HPDE6-E6E7 (cell line): ENCODE results near the gene CDH4.

ENCODE experiments used
- DNase-seq: peaks from one replicate; pipeline ENCODE4 v3.0.0; 2011; ENCODE audit warnings: missing footprints; ENCODE audit errors: extremely low spot score

Gene CDH4

DNA sequence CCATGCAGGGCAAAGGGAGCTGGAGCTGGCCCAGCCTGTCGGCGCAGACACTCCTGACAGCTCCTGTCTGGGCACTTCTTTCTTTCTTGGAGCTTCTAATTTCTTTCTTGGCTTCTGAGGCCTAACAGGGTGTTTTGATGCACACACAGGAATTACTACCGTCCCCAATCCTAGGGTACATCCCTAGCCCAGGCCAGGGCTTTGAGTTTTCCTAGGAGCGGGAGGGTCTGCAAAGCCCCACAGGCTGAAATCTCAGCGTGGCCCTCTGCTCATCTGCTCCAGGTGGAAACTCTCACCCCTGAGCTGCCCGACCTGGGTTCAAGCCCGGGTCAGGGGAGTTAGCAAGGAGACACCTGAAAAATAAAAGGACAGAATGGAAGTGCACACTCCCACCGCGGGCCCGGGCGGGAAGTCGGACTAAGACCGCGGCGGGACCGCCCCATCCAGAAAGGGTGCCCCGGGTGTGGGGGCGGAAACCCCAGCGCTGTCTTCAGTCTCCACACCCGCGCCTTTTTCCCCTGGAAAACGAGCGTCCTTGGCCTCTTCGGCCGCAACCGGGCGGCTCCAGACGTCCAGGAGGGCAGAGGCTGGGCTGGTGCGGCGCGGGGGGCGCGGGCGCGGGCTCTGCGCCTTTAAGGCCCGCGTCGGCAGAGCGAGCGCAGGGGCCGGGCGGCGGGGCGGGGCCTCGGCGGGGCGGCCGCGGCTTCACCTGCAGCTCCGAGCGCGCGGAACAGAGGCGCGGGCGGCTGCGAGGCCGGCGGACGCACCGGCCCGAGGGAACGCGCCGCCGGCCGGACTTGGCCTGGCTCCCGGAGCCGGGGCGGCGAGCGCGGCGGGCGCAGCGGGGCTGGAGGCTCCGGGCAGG, at the start of gene CDH4:
CDH4 (plus strand) TSS at position 733 of the 865 bp plus-strand sequence.
- peak; percentile 63 for DNase-seq

- no peak for DNase-seq
Measured at GRCh38 chr20:61203320-61203719, 48.7 kb upstream of the CDH4 start.

- DNase-seq, result no peak
Measured at GRCh38 chr20:61204206-61204605, 47.9 kb upstream of the CDH4 start.

DNA sequence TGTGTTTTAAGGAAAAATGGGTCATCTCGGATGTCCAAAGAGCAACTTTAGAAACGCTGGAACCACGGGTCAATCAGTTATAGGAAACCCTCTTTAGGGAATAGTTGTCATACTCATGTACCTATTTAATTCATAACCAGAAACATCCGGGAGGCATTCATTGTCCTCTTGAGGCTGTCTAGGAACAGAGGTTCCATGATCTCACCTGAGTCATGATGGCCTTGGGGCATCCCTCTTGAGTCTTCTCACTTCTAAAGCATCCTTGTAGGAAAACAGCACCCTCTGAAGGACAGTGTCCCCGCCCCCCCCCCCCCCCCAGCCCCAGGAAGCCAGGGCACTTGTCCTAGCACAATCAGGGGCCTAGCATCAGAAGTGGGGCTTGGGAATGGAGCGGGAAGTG, 46.3 kb upstream of the CDH4 start:
- no peak for DNase-seq

DNA sequence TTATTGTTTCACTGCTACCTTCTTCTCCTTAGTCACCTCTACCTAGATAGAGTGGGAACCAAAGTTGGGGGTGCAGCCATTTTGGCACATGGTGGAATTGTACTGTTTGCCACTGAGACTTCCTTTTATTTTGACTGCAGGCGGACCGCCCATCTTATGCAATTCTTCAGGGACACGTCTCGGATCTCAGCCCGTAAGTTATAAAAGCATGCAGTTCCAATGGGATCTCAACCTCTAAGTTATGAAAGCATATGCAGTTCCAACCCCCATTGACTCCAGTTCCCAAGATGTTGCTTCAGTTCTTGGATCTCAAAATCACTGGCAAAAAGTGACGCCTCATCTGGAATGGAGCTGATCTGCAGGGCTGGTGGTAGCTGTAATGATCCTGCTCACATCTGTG, 41.2 kb upstream of the CDH4 start:
- DNase-seq, result no peak

GRCh38 chr20:61217848-61218247, 34.2 kb upstream of the CDH4 start:
- no peak for DNase-seq

- no peak for DNase-seq
Measured at GRCh38 chr20:61219021-61219431, 33.0 kb upstream of the CDH4 start.

GRCh38 chr20:61220131-61220530, 31.9 kb upstream of the CDH4 start:
- no peak for DNase-seq

DNA sequence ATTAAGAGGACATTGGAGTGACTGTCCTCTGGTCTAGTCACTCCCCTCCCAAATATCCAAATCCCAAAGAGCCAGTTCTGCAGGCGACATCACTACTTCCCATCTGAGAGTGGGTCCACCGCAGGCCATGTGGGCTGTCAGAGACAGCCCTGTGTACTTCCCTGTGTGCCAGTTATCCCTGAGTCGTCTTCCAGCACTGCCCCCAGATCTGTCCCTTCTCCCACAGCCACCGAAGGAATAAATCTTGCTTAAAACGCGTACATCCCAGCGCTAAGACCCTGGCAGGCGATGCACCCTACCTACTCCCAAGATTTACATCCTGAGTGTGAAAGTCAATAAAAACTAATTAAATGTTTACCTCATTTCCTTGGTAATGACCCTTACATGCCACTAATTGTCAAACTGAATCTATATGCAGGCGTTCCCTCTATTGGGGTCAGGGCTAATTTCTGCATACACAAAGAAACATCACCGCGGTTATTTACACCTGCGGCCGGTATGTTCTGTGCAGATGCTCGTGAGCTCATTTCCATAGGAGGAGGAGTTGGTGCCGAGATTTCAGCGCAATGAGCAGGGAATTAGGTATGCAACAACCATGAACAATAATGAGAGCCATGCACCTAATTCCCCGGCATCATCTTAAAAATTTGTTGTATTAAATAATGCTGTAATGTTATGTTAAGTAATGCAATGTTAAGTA, 31.3 kb upstream of the CDH4 start:
- no peak for DNase-seq

DNA sequence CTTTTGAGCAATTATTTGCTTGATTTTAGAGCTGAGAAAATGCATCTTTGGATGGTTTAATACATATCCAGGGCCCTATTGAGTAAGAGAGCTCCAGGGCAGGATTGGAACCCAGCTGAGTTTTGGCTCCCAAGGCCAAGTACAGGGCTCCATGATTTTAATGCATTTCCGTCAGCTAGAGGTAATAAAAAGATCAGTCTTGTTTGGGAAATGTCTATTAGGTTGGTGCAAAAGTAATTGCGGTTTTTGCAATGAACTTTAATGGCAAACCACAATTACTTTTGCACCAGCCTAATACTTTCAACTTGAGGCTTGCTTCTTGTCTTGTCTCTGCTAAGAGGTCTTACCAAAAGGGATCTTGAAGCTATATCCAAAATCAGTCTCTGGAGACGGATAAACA, 29.4 kb upstream of the CDH4 start:
- no peak for DNase-seq

- no peak for DNase-seq
Measured at GRCh38 chr20:61223121-61223520, 28.9 kb upstream of the CDH4 start.

GRCh38 chr20:61230166-61230565, 21.9 kb upstream of the CDH4 start:
- DNase-seq, result no peak

DNA sequence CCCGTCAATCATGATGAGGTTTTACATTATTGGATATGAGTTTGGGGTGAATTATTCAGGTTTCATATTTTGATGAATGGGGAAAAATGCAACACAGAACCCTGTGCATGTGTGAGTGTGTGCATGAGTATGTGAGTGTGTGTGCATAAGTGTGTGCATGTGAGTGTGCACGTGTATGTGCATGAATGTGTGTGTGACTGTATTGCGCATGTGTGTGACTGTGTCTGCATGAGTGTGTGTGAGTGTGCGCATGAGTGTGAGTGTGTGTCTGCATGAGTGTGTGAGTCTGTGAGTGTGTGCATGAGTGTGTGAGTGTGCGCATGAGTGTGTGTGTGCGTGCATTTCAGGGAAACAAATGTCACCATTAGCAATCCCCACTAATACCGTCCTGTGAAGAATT, 18.5 kb upstream of the CDH4 start:
- no peak for DNase-seq

- no peak for DNase-seq
Measured at GRCh38 chr20:61234224-61234890, 17.7 kb upstream of the CDH4 start.

- DNase-seq, result no peak
Measured at GRCh38 chr20:61236713-61237112, 15.3 kb upstream of the CDH4 start.

DNA sequence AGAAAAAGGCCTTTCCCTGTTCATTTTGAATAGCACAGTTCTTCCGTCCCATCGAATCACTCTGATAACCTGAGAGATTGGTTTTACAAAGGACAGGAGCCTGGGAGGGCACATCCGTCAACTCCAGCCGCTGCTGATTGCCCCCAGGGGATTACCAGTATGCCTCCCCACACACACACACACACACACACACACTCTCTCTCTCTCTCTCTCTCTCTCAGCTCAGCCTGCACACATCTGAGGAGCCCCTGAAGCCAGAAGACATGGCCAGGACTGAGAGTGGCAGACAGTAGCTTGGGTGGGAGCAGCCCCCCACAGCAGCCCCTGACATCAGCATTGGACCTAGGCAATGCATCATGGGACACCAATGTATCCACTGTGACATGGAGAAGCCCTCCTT, 13.2 kb upstream of the CDH4 start:
- DNase-seq, result no peak

DNA sequence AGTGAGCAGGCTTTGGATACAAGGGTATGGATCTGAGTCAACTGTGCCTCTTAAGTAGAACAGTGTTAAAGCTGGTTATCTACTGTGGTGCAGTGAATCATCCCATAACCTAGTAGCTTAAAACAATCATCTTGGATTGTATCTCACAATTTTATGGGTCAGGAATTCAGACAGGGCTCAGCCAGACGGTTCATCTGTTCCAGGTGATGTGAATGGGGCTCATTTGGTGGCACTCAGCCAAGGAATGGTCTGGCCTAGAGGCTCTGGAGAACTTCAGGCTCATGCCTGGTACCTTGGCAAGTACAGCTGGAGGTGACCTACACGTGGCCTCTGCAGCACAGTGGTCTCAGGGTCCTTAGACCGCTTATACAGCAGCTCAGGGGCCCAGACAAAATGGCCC, 11.2 kb upstream of the CDH4 start:
- no peak for DNase-seq

DNA sequence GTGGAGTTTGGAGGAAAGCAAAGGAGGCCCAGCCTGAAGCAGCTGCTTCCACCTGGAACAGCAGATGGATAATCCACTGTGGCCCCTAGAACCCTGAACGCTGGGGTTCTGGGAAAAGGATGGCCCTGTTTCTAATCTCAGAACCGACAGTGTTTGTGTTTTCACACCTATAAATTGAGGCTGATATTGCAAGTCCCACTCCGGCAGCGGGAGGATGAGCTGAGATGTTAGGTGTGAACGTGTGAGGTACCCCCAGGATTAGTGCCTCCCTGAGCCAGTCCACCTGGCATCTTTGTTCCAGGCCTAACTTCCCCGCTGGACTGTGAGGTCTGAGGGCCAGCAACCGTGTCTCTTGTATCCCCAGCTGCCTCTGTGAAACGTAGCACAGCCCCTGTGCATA, 7.8 kb upstream of the CDH4 start:
- no peak for DNase-seq

DNA sequence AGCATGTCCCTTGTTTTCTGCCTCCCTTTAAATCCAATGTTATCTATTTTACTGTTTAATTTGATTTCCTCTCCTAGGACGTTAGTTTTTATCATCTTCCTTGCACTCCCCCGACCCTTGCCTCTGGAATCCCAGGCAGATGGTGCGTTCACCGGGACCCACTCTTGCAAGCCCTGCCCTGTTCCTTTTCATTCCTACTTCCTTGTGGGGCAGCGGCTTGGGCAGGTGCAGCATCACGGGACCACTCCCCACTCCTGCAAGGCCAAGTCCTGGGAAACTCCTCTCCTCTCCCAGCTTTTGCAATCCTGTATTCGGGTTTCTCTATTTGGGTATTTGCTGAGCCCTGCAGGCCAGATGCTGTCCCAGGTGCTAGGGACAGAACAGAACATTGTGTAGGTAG, 5.8 kb upstream of the CDH4 start:
- DNase-seq, result no peak

DNA sequence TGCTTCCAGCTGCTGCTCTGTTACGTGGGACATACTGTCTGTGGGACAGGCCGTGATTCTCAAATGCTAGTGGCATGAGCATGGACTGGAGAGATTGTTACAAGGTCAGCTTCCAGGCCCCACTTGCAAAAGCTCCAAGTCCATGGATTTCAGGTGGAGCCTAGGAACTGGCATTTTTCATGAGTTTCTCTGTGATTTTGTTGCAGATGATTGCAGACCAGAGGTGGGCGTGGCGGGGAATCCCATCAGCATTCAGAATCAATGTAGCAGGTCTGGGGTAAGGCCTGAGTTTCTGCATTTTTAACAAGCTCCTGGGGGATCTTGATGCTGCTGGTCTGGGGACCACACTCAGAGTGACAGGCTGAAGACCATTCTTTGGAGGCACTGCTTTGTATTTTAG, 2.4 kb upstream of the CDH4 start:
- DNase-seq, result no peak

GRCh38 chr20:61252601-61253263, 671 bp downstream of the CDH4 start:
- DNase-seq, result peak; percentile 50

DNA sequence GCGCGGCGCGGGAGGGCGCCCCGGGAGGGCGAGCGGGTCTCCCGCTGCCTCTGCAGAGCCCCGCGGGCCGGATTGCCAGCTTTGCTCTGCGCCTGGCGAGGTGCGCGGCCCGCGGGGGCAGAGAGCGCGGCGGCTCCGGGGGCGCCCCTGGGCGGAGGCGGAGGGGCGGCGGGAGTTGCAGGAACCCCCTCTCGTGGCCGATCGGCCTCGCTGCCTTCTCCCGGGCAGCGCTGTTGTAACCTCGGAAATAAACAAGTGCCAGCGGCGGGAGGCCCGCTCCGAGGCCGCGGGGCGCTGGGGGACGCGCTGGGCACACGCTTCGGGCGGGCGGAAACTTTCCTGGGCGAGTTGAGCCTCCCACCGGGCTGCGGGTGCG, 1.2 kb downstream of the CDH4 start:
- DNase-seq, result peak; percentile 57
